HG02981 (cell line): ENCODE data around the gene ARL4C.
"Not testable (repeated sequence)": the region's sequence is repeated elsewhere in the genome, so short reads cannot be mapped to it uniquely, and the experiment has no call there.

Experiments
- ATAC-seq: cut with Tn5 transposase; IDR thresholded peaks from one replicate; pipeline ENCODE4 v1.9.1; 2021; ENCODE audit warnings: mild to moderate bottlenecking, moderate library complexity; ENCODE audit not compliant: unreplicated experiment

The ARL4C gene

GRCh38 chr2:234478121-234478858 lies 18.6 kb downstream of the ARL4C start:
- no peak for ATAC-seq

GRCh38 chr2:234476766-234477165 lies 20.1 kb downstream of the ARL4C start:
- ATAC-seq = no peak

- no peak for ATAC-seq
Measured at GRCh38 chr2:234474654-234475053, 22.2 kb downstream of the ARL4C start.

GRCh38 chr2:234472155-234472554 lies 24.7 kb downstream of the ARL4C start:
- ATAC-seq = no peak

- ATAC-seq = no peak
Measured at GRCh38 chr2:234469972-234470371, 26.9 kb downstream of the ARL4C start.

- no peak for ATAC-seq
Measured at GRCh38 chr2:234469251-234469845, 27.5 kb downstream of the ARL4C start.

GRCh38 chr2:234468503-234468902 lies 28.4 kb downstream of the ARL4C start:
- no peak for ATAC-seq

GRCh38 chr2:234467289-234467688 lies 29.6 kb downstream of the ARL4C start:
- ATAC-seq = no peak

- ATAC-seq = no peak
Measured at GRCh38 chr2:234464291-234464645, 32.6 kb downstream of the ARL4C start.

- ATAC-seq = no peak
Measured at GRCh38 chr2:234463626-234464290, 33.1 kb downstream of the ARL4C start.

GRCh38 chr2:234462218-234462992 lies 34.5 kb downstream of the ARL4C start:
- no peak for ATAC-seq

- ATAC-seq = no peak
Measured at GRCh38 chr2:234459401-234460009, 37.4 kb downstream of the ARL4C start.

GRCh38 chr2:234458466-234458865 lies 38.4 kb downstream of the ARL4C start:
- ATAC-seq = no peak

- ATAC-seq = no peak
Measured at GRCh38 chr2:234457421-234457820, 39.5 kb downstream of the ARL4C start.

GRCh38 chr2:234455246-234455645 lies 41.6 kb downstream of the ARL4C start:
- not testable (repeated sequence) for ATAC-seq

GRCh38 chr2:234454433-234454832 lies 42.4 kb downstream of the ARL4C start:
- ATAC-seq = no peak

- no peak for ATAC-seq
Measured at GRCh38 chr2:234453216-234453615, 43.7 kb downstream of the ARL4C start.

GRCh38 chr2:234451852-234452625 lies 44.8 kb downstream of the ARL4C start:
- no peak for ATAC-seq

GRCh38 chr2:234451242-234451641 lies 45.6 kb downstream of the ARL4C start:
- no peak for ATAC-seq

GRCh38 chr2:234450431-234451124 lies 46.3 kb downstream of the ARL4C start:
- no peak for ATAC-seq
